ENCODE data around the gene PRDM15.

GRCh38 chr21:41820384-41821080, 58.6 kb downstream of the PRDM15 start:
- TF ChIP-seq CTCF (conservative IDR thresholded peaks at IDR 0.05 in 1 of 2, IDR thresholded peaks at IDR 0.05 in 1 of 2; ENCODE audit: low read depth in 1 of 2, low read length in 2 of 2), result no peak
- no peak for TF ChIP-seq EZH2 (IDR thresholded peaks at IDR 0.05; ENCODE audit: low read length, missing control alignments)

Data from fibroblast of lung (primary cell).